GM19239 (cell line): ENCODE results near the gene BLOC1S3.
A peak's percentile ranks its signal among the peaks of the same experiment; 100 is the strongest.
"Not testable (repeated sequence)": the region's sequence is repeated elsewhere in the genome, so short reads cannot be mapped to it uniquely, and the experiment has no call there.

Source experiments
- DNase-seq: peaks from one replicate; pipeline ENCODE4 v3.0.0; 2011; ENCODE audit warnings: low spot score; ENCODE audit not compliant: insufficient read length
- FAIRE-seq: peaks from 2 replicates; lab custom pipeline; 2011; peaks lifted over from hg19 to GRCh38; lab: Jason Lieb, UNC

The BLOC1S3 gene

DNA sequence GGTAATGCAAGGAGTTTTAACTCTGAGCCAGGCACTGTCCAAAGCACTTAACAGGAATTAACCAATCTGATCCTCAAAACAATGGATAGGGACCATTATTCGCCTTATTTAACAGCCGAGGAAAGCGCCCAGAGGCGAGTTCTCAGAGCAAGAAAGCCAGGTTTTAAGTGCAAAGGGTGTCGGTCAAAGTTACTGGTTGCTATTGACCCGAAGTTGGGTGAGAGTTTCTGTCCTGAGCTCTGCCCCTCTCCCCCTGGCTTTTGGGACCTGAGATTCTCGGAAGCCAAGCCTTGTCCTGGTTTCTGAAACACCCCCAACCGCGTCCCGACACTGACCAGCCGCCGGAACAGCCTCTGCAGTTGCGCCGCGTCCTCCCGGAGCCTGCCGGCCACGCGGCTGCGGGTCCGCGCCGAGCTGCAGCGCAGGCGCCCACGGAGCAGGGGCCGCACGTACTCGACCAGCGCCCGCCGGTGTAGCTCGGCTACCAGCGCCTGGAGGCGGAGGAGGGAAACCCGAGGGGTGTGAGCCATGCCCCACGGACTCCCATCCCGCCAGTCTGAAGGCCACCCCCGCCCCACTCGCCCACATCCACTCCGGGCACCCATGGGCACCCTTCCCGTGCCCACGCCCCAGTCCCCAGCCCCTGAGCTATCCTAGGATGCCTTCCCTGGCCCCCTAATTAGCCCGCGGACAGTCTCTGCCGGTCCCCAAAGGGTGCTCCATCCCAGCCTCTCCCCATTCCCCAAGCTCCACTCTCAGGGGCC lies 38.8 kb downstream of the BLOC1S3 start:
- FAIRE-seq (no peak), DNase-seq (no peak)

DNA sequence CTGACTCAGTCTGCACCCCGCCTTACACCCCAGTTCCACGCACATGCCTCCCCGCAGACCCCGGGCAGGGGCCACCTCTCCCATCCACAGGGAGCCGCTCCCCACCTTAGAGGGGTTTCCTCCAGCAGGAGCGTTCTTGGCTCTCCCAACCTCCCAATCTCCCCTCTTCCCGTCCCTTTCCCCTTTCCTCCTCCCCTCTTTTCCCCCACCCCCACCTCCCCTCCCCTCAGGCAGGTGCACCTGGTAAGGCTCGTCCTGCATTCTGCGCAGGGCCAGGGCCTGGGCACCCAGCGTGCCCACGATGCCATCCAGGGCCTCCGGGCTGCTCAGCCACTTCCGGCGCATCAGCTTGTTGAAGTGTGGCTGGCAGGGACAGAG lies 39.4 kb downstream of the BLOC1S3 start:
- no peak for FAIRE-seq
- DNase-seq: no peak

DNA sequence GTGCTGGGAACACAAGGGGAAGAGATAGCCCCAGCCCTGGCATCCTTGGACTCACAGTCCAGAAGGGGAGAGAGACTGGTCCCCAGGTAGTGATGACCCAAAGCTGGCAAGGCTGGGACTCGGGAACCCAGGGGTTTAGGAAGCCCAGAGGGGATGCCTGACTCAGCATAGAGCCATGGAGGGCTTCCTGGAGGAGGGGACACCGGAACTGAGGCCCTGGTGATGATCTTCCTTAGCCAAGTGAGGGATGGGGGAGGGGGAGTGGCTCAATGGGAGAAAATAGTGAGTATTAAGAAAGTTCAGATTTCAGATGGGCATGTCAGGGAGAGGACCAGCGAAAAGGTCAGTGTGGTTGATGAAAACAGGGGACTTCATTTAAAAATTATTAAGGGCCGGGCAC lies 39.8 kb downstream of the BLOC1S3 start:
- FAIRE-seq (no peak), DNase-seq (no peak)

DNA sequence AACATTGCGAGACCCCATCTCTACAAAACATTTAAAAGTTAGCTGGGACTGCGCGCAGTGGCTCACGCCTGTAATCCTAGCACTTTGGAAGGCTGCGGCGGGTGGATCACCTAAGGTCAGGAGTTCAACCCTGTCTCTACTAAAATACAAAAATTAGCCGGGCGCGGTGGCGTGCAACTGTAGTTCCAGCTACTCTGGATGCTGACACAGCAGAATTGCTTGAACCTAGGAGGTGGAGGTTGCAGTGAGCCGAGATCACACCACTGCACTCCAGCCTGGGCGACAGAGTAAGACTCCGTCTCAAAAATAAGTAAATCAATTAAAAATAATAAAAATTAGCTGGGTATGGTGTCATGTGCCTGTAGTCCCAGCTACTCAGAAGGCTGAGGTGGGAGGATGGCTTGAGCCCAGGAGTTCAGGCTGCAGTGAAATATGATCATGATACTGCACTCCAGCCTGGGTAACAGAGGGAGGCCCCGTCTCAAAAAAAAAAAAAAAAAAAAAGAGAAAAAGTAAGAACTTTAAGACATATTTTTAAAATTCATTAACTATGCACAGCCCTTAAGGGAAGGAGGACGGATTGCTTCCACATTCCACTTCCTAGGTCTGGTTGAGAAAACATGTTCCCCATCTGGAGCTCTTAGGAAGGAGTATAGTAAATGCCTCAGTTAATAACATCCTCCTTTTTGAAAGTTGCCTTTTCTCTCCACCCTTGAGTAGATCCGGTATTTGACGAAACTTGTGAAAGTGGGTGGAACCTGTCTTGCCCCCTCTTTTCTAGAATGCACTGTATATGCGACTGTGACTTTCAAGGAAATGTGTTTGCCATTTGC lies 40.5 kb downstream of the BLOC1S3 start:
- DNase-seq (no peak), FAIRE-seq (peak; percentile 4)

DNA sequence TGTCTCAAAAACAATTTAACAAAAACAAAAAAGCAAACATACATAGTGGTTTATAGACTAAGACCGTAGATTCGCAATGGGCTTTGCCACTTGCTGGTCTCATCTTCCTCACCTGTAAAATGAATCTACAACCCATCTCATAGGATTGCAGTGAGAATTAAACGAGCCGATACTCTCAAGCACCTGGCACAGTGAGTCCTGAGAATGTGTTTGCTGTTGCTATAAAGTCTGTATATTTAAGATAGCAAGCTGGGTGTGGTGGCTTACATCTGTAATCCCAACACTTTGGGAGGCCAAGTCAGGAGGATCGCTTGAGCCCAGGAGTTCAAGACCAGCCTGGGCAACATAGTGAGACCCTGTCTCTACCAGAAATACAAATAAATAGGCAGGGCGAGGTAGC lies 44.1 kb downstream of the BLOC1S3 start:
- DNase-seq (no peak), FAIRE-seq (no peak)

DNA sequence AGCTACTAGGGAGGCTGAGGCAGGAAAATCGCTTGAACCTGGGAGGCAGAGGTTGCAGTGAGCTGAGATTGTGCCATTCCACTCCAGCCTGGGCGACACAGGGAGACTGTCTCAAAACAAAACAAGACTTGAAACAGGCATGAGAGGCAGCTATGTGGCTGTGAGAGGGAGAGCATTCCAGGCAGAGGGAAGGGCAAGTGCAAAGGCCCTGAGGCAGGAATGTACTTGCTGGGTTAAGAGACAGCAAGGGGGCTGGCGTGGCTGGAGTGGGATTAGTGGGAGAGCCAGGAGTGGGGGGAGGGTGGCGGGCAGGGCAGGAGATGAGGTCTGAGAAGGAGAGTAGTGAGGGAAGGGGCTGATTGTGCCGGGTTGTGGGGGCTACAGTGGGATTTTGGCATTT lies 45.3 kb downstream of the BLOC1S3 start:
- no peak for FAIRE-seq

DNA sequence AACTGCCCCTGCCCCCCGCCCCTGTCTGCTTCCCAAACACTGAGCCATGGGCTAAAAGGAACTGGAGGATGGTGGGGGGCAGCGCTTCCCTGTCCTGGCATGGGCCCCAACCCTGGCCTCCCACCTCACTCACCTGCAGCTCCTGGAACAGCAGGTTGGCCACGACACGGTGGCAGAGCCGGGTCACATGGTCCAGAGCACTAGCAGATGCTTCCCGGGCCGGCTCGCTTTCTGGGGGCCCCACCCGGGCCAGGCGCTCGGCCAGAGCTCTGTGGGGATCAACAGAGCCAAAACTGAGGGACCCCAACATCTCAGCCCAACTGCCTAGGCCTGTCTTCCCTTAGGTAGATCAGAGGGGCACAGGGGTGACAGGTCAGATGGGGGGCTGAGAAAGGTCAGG lies 46.1 kb downstream of the BLOC1S3 start:
- DNase-seq: no peak
- FAIRE-seq: no peak

More for the DNA sequence above, 45.3 kb downstream of the BLOC1S3 start:
- no peak for DNase-seq

DNA sequence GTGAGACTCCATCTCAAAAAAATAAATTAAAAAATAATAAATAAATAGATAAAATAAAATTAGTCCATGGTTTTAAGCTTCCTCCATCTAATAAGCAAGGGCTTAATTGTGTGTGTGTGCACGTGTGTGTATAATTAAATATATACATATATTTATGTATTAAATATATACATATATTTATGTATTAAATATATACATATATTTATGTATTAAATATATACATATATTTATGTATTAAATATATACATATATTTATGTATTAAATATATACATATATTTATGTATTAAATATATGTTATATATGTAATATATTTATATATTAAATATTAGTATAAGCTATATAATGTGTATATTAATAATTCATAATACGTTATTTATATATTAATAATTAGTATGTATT lies 50.5 kb downstream of the BLOC1S3 start:
- not testable (repeated sequence) for DNase-seq, FAIRE-seq
